ENCODE measurements around the gene NDST1. TPM values are rescaled to one million over a fixed set of nuclear protein-coding genes. Genes with fewer than 3 reads are reported as not detected.
A peak's percentile ranks its signal among the peaks of the same experiment; 100 is the strongest.

NDST1 gene
- polyA plus RNA-seq, 1 of the 3 experiments (the other 2 are of a cell fraction), result 29.2 TPM

GRCh38 chr5:150578781-150579461 is 71.0 kb downstream of the NDST1 start:
- WGBS (ENCODE audit: low lambda C conversion rate), result 89% methylated on average over 8 of the region's 16 CpGs

More at GRCh38 chr5:150578781-150579461, 71.0 kb downstream of the NDST1 start:
- Histone ChIP-seq H3K4me3 (ENCODE audit: low read depth in 2 of 2, low read length in 1 of 2) (no peak overlapping the region), H2AFZ (ENCODE audit: low read depth) (no peak overlapping the region), H3K27me3 (ENCODE audit: insufficient read depth) (no peaks in the 10 kb centered on the region), H3K36me3 (replicated peaks in 1 of 2; ENCODE audit: control insufficient read depth in 1 of 2, insufficient read depth in 2 of 2, low read length in 1 of 2) (no peaks in the 10 kb centered on the region), H4K20me1 (ENCODE audit: insufficient read depth) (no peaks in the 10 kb centered on the region), H3K4me2 (no peak overlapping the region), H3K9me3 (no peaks in the 10 kb centered on the region), H3K9ac (no peak overlapping the region), H3K4me1 (ENCODE audit: control insufficient read depth in 1 of 2, insufficient read depth in 2 of 2, low read depth in 1 of 2, low read length in 1 of 2) (peaks cover 8 to 74% of the 10 kb centered on the region in 2 experiments; a peak in 3 of 4 replicates), H3K9me2 (no peaks in the 10 kb centered on the region), H3K79me2 (ENCODE audit: insufficient read depth) (no peaks in the 10 kb centered on the region), H3F3A (replicated peaks; ENCODE audit: insufficient read depth) (peaks cover 10% of the 10 kb centered on the region), H3K27ac (ENCODE audit: low read depth in 2 of 2, low read length in 1 of 2) (peak overlapping the region in 1 of 2 experiments; percentile 65; a peak in 2 of 4 replicates)
- ChIA-PET POLR2A (interaction anchor here (1.3 to 2.1 kb wide), 2 partner anchors 15 to 23 kb away, joined by 3 to 8 read pairs; no protein-coding TSS in a partner anchor), CTCF (interaction anchor here (1.1 to 2.1 kb wide), 7 partner anchors 11 to 268 kb away, joined by 3 to 9 read pairs (median 6); no protein-coding TSS in a partner anchor)
- no peak for DNase-seq
- TF ChIP-seq SMC3 (IDR thresholded peaks at IDR 0.05; ENCODE audit: low read depth, low read length) (no peak), TAF1 (IDR thresholded peaks at IDR 0.05; ENCODE audit: borderline replicate concordance, low read depth, low read length) (no peak), CHD2 (IDR thresholded peaks at IDR 0.05; ENCODE audit: low read length, partially characterized antibody) (no peak), FOSL2 (IDR thresholded peaks at IDR 0.05; ENCODE audit: borderline replicate concordance, low read depth) (no peak), TEAD4 (IDR thresholded peaks at IDR 0.05; ENCODE audit: borderline replicate concordance, insufficient read depth) (no peak), RAD21 (IDR thresholded peaks at IDR 0.05; ENCODE audit: low read length) (no peak), TCF12 (IDR thresholded peaks at IDR 0.05) (no peak), RXRA (IDR thresholded peaks at IDR 0.05; ENCODE audit: borderline replicate concordance, low read depth) (no peak), IRF3 (IDR thresholded peaks at IDR 0.05; ENCODE audit: low read depth, low read length) (no peak), ELF1 (IDR thresholded peaks at IDR 0.05) (no peak), RCOR1 (IDR thresholded peaks at IDR 0.05; ENCODE audit: low read length) (no peak), EP300 (IDR thresholded peaks at IDR 0.05; ENCODE audit: borderline replicate concordance in 1 of 2, low read depth in 1 of 2, low read length in 1 of 2) (no peak), EZH2phosphoT487 (IDR thresholded peaks at IDR 0.05; ENCODE audit: borderline replicate concordance, low read depth) (no peak)
- TF ChIP-seq, protein P1, sequence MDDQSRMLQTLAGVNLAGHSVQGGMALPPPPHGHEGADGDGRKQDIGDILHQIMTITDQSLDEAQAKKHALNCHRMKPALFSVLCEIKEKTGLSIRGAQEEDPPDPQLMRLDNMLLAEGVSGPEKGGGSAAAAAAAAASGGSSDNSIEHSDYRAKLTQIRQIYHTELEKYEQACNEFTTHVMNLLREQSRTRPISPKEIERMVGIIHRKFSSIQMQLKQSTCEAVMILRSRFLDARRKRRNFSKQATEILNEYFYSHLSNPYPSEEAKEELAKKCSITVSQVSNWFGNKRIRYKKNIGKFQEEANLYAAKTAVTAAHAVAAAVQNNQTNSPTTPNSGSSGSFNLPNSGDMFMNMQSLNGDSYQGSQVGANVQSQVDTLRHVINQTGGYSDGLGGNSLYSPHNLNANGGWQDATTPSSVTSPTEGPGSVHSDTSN (IDR thresholded peaks at IDR 0.05), result no peak
- TF ChIP-seq, protein P2, sequence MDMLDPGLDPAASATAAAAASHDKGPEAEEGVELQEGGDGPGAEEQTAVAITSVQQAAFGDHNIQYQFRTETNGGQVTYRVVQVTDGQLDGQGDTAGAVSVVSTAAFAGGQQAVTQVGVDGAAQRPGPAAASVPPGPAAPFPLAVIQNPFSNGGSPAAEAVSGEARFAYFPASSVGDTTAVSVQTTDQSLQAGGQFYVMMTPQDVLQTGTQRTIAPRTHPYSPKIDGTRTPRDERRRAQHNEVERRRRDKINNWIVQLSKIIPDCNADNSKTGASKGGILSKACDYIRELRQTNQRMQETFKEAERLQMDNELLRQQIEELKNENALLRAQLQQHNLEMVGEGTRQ (IDR thresholded peaks at IDR 0.05; ENCODE audit: borderline replicate concordance, low read depth, low read length), result no peak
- TF ChIP-seq, protein P3, sequence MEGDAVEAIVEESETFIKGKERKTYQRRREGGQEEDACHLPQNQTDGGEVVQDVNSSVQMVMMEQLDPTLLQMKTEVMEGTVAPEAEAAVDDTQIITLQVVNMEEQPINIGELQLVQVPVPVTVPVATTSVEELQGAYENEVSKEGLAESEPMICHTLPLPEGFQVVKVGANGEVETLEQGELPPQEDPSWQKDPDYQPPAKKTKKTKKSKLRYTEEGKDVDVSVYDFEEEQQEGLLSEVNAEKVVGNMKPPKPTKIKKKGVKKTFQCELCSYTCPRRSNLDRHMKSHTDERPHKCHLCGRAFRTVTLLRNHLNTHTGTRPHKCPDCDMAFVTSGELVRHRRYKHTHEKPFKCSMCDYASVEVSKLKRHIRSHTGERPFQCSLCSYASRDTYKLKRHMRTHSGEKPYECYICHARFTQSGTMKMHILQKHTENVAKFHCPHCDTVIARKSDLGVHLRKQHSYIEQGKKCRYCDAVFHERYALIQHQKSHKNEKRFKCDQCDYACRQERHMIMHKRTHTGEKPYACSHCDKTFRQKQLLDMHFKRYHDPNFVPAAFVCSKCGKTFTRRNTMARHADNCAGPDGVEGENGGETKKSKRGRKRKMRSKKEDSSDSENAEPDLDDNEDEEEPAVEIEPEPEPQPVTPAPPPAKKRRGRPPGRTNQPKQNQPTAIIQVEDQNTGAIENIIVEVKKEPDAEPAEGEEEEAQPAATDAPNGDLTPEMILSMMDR (IDR thresholded peaks at IDR 0.05), result no peak
